GM19023 (cell line): ENCODE results near the gene ASB18.

ENCODE experiments used
- ATAC-seq: cut with Tn5 transposase; IDR thresholded peaks from one replicate; pipeline ENCODE4 v1.9.1; 2021; ENCODE audit warnings: mild to moderate bottlenecking, moderate library complexity; ENCODE audit not compliant: unreplicated experiment

Gene ASB18

DNA sequence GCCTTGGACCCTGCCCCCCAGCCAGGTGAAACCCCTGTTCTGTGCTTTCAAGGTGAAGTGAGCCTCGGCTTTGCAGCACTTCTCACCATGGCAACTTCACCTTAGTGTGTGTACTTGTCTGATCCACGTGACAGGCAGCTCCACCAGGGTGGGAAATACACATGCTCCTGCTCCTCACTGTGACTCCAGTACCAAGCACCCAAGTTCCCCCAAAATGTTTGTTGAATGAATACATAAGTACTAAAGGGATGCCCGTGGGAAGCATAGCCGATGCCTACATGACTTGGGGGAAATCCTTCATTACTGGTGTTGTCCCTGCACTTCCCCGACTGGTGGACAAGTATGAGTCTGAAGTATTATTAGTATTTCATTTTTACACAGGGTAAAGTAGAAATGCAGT, 54.2 kb downstream of the ASB18 start:
- no peak for ATAC-seq

- no peak for ATAC-seq
These were observed 54.7 kb downstream of the ASB18 start for GRCh38 chr2:236209535-236209934.

DNA sequence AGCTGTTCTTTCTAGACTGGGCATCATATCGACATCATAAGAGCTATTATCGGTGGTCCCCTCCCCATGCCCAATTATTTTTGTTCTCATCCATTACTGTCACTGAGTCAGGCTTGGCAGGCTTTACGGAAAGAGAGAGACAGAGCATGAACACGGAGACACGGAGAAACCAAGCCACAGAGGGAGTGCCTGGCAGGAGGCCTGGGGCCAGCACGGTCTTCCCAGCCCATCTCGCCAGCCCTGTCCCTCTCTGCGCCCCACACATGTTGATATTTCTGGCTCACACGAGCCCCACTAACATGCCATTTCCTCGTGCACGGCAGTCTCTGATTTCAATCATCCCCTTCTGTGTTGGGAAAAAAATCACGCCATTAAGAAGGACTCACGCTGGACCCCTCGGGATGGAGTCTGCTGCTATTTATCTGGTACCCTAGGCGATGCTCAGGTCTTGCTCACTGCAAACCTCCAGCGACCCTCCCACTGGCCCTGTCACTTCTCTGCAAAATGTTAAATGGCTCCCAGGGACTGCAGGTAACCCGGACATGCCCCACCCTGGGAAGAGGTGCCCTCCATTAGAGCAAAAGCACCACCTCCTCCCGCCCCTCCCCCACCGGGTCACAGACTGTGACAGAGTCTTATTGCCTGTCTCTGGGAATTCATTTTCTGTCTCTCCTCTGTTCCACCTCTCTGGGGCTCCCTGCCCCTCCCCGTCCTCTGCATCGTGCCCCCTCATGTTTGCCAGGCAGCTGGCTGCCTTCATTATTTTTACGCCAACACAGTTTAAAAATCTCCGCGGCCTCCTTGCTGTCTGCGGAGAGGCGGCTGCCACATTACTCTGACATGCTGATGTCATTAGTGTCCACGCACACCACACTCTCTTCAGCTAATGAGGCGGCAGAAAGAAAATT, 55.9 kb downstream of the ASB18 start:
- no peak for ATAC-seq

- ATAC-seq: no peak
These were observed 56.7 kb downstream of the ASB18 start for GRCh38 chr2:236207472-236207871.

DNA sequence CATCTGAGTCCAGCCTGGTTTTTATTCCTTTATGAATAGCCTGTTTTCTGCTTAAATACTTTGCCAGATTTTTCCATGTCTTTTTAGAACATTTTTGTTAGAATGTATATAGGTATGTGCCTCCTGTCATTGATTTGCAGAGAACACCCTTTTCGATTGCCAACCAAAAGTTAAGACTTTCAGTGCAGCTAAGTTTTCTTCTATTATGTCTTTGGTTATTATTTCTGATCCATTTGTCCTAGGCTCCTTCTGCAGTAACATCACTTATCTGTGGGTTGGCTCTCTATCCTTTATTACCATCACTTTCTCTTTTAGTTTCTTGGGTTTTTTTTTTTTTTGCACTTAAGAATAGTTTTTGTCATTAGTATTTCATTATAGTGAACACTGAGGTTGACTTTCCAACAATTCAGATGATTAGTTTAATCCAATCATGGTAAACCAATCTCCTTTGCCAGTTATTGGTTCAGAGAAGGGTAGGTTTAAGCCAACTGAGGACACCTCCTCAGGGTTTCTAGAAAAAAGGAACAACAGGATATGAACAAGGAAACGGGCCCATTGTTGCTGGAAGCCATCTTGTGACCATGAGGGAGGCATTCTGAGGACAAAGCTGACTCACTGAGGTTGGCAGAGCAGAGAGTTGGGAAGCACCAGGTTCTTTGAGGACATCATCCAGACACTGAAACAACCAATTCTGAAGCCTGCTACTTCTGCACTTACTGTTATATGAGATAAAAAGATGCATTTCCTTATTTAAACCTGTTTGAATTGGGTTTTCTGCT, 58.1 kb downstream of the ASB18 start:
- ATAC-seq: no peak

DNA sequence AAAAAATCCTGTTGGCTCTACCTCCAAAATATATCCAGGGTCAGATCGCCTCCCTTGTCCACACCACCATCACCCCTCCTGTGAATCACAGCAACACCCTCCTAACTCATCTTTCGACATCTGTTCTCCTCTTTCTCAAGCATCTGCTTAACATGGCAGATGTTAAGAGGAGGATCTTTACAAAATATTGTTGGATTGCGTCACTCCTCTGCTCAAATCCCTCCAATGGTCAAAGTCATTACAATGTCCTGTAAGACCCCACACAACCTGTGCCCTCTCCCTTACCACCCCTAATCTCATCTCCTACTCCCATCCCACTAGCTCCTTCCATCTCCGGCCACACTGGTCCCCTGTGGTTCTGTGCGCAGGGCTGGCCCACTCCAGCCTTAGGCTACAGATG, 59.3 kb downstream of the ASB18 start:
- no peak for ATAC-seq

GRCh38 chr2:236200378-236200777, 63.8 kb downstream of the ASB18 start:
- ATAC-seq: no peak

DNA sequence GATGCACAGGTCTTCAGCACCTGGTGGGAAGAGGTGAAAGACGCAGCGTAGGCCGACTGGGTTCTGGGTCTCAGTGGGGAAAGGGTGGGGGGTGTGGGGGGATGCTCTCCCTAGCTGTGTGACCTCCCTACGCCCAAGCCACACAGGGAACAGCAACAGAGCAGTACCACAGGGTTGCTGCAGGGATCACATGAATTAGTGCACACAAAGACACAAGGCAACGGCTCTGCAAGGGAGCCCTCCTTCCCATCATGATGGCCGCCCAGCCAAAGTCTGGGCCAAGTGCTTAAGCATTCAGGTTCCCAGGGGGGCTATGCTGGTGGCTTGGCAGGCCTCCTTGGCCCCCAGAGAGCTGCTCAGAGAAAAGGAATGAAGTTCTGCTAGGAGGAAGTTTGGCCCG, 67.8 kb downstream of the ASB18 start:
- no peak for ATAC-seq

GRCh38 chr2:236195726-236196125, 68.5 kb downstream of the ASB18 start:
- ATAC-seq: no peak

- ATAC-seq: no peak
These were observed 69.4 kb downstream of the ASB18 start for GRCh38 chr2:236194786-236195185.

GRCh38 chr2:236193026-236193425, 71.2 kb downstream of the ASB18 start:
- ATAC-seq: no peak

DNA sequence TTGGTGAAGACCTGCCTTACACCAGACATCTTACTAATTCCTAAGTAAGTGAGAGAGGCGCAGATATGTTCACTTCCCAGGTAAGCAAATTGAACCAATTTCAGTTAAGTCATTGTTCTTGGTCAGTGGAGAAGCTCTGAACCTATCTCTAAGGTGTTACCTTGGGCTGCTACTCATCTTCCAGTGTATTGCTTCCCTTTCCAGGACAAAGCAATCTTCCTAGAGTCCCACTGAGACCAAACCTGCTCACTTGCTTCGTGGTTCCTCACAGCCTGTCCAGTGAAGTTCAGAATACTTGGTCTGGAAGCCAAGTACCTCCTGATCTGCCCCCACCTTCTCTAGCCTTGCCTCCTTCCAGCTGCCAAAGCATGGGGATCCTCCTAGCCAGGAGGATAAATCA, 73.5 kb downstream of the ASB18 start:
- no peak for ATAC-seq

DNA sequence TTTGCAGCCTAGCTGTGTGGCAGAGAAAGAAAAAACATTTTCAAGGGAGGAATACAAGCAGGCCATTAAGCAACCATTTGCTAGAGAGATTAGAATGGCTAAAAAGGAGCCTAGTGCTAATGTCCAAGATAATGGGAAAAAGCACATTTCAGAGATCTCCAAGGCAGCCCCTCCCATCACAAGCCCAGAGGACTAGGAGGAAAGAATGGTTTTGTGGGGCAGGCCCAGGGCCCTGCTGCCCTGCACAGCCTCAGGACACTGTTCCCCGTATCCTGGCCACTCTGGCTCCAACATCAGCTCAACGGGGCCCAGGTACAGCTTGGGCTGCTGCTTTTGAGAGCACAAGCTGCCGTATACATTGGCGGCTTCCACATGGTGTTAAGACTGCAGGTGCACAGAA, 79.5 kb downstream of the ASB18 start:
- no peak for ATAC-seq

- ATAC-seq: no peak
These were observed 83.3 kb downstream of the ASB18 start for GRCh38 chr2:236180831-236181453.

DNA sequence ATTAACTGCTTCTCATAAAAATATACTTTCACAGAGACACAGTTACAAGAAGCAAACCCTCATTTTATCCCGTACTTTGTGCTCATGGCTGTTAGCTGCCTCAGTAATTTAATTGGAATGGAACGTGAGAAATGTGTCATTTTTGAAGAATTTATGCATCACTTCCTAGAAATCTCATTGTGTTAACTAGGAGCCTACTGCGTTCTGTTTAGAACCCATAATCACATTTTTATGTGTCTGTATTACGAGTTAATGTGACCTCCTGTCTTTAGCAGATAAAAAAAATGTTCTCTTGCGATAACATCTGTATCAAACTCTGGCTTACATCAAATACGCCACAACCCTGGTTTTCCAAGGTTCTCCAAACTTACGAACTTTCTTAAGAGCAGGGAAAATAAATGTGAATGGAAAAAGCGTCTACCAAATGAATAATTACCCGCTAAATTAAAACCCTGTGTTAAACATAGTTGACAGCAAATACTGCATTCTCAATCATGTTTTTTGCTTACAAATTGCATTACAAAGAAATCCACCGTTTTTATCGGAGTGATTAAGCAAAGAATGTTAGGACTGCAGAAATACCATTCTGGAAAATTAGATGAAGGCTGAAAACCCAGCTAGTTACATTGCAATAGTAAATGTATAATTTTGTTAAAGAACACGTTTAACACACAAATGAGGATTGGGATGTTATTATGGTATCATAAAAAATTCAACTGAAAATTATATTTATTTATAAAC, 84.0 kb downstream of the ASB18 start:
- ATAC-seq: no peak

DNA sequence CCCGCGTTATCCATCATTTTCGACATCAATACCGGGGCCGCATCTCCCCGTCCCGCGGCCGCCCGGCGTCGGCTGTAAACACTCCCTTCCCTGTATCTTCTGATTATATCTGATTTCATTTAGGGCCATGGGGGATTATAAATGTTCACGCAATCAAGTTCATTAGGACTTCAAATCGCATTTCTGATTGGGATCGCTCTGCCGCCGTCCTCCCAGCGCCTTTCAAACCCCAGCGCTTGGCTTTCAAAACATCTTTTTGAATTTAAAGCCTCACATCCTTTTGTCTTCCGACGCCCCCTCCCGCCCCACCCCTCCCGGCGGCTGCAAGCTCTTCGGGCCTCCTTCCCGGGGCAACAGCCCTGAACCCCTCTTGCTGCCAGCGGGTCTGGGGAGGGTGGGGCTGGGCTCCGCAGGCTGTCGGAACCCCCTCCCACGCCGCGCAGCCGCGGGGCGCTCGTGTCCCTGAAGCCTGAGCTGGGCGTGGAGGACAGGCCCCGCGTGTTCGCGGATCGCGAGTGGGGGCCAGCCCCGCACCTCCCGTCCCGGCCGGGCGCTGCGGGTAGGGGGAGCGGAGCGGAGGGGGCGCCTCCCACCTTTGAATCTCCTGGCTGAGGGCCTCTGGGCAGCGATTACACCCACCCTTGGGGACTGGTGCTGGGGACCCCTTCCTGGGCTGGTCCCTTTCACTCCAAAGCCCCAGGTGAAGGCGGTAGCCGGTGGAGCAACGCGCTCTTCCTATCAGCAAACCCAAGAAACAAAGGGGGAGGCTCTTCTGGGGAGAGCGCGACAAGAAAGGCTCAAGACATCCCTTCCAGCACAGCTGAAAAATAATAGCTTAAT, 84.8 kb downstream of the ASB18 start:
- ATAC-seq: no peak

GRCh38 chr2:236178890-236179235, 85.3 kb downstream of the ASB18 start:
- ATAC-seq: no peak

DNA sequence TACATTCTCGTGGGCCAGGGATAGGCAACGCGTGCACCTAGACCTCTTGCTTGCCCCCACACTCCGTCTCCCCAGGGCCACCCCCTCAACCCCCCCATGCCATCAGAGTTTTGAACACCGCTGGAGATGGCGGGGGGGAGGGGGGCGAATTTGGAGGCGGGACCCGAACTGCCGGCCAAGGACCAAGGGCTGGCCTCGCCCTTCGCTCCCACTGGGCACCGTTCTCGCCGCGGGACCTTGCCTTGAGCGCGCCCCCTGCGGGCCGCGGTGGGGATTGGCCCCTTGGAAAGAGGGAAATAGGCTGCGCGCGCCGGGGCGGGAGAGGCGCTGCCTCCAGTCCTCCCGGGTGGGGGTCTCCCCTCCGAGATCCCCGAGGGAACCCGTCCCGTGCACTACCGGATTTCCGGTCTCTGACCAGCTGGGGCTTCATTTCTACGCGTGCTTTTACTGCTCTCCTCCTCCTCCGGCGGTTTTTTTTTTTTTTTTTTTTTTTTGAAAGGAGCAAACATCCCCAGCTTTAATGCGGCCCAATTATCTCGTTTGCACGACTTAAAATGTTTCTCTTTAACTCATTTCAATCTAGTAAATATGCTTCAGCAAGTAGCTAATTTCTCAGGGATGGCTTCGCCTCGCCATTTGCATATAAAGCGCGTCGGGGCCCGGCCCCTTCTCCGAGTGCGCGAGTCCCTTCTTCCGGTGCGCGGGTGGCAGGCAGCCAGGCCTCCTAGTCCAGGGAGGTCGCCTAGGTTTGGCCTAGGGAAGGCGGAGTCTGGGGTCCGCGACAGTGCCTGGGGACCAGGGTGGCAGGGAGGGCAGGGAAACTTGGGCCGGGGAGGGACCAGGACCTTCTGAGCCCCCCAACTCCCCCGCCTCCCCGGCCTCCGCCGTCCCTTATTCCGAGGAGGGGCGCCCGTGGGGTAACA, 86.0 kb downstream of the ASB18 start:
- no peak for ATAC-seq

DNA sequence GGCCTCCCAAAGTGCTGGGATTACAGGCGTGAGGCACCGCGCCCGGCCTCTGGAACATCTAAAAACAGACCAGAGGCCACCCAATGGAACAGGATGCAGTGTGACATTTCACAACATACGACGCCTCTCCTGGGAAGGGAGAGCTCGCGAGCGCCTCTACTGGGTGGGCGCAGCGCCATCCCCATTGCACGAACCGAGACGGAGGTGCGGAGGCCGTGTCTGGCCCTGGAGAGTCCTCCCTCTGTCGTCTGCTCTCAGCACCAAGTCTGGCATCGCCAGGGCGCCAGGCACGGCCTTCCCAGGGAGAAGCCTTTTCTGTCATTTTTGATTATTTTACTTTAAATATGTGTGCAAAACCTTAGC, 86.6 kb downstream of the ASB18 start:
- no peak for ATAC-seq
